WI38 (cell line): ENCODE measurements around the gene ARFIP1.
"Not testable (repeated sequence)": the region's sequence is repeated elsewhere in the genome, so short reads cannot be mapped to it uniquely, and the experiment has no call there.

ENCODE experiments used
- H3K4me3 ChIP-seq: 2 replicates; pipeline ENCODE4 v1.5.1; 2011; ENCODE audit warnings: low read depth, mild to moderate bottlenecking, control low read depth, low read length
- TF ChIP-seq, protein P1 (sequence below): IDR thresholded peaks from 2 replicates; pipeline ENCODE4 v1.5.1; 2012; ENCODE audit warnings: low read depth, mild to moderate bottlenecking, control low read depth, low read length

Gene ARFIP1

GRCh38 chr4:152860046-152860445, 80.3 kb downstream of the ARFIP1 start:
- no peak overlapping the region for H3K4me3 ChIP-seq
- TF ChIP-seq, protein P1, sequence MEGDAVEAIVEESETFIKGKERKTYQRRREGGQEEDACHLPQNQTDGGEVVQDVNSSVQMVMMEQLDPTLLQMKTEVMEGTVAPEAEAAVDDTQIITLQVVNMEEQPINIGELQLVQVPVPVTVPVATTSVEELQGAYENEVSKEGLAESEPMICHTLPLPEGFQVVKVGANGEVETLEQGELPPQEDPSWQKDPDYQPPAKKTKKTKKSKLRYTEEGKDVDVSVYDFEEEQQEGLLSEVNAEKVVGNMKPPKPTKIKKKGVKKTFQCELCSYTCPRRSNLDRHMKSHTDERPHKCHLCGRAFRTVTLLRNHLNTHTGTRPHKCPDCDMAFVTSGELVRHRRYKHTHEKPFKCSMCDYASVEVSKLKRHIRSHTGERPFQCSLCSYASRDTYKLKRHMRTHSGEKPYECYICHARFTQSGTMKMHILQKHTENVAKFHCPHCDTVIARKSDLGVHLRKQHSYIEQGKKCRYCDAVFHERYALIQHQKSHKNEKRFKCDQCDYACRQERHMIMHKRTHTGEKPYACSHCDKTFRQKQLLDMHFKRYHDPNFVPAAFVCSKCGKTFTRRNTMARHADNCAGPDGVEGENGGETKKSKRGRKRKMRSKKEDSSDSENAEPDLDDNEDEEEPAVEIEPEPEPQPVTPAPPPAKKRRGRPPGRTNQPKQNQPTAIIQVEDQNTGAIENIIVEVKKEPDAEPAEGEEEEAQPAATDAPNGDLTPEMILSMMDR = no peak

DNA sequence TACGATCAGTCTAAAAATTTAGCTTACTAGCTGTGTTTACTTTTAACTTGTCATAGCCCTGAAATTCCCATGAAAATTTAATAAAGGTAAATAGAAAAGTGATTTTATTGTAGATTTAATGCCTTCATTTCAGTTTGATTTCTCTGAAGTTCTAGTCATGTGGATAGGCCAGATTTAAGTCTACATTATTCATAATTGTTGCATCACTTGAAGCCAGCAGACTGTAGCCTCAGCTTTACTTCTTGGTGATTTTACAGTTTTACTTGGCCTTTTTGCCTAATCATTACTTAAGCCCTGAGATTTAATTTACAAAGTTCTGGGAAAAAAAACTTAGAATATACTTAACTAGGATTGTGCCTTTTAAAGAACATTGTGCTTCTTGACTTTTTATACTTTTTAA, 82.9 kb downstream of the ARFIP1 start:
- H3K4me3 ChIP-seq = no peak overlapping the region
- TF ChIP-seq, protein P1 = no peak

DNA sequence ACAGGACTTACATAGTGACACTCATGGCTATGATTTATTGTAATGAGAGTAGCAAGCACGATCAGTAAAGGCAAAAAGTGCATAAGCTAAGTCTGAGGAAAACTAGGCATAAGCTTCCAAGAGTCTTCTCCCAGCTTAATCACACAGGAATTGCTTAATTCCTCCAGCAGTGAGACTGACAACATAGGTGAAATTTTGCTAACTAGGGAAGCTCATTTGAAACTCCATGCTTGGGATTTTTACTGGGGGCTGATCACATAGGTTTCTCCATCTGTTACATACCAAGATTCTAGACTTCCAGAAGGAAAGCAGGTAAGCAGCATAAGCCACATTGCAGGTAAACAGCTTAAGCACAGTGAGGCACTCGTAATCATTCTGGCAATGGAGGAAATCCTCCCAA, 84.6 kb downstream of the ARFIP1 start:
- TF ChIP-seq, protein P1 = no peak
- no peak overlapping the region for H3K4me3 ChIP-seq

- not testable (repeated sequence) for H3K4me3 ChIP-seq
Measured at GRCh38 chr4:152866432-152866993, 86.8 kb downstream of the ARFIP1 start.

DNA sequence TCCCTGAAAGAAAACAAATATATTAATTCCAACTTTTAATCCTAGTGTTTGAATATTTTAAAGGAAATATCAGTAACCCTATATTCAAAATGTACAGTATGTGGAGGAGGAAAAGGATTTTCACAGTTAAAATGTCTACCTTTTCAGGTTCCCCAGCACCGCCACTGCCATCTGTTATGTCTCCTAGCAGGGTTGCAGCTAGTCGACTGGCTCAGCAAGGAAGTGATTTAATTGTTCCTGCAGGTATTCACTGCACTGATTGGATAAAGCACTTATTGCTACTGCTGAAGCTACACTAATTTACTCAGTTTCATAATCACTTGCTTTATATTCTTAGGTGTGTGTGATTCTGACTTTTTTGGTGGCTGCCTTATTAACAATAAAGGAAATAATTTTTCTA, 90.9 kb downstream of the ARFIP1 start:
- TF ChIP-seq, protein P1 = no peak
- no peak overlapping the region for H3K4me3 ChIP-seq

DNA sequence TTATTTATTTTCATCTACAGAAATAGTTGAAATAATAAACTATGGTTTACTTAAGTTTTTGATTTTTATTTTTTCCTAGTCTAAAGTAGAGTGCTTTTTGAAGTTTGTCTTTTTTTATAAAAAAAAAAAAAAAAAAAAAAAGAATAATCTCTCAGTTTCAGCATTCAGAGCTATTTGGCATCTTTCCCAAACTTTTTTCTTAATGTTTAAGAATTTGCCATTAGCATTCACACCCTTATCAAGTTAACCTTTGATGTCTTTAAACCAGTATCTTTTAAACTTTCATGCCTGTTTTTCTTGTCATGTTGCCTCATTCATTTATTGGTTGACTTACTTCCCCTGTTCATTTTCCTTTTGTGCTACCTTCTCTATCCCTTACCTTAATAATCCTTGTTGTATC, 95.5 kb downstream of the ARFIP1 start:
- TF ChIP-seq, protein P1 = no peak

GRCh38 chr4:152877868-152878267, 98.1 kb downstream of the ARFIP1 start:
- TF ChIP-seq, protein P1 = no peak
- H3K4me3 ChIP-seq = no peak overlapping the region

More for the DNA sequence above, 95.5 kb downstream of the ARFIP1 start:
- H3K4me3 ChIP-seq = no peak overlapping the region

- TF ChIP-seq, protein P1 = no peak
Measured at GRCh38 chr4:152880263-152880662, 100.5 kb downstream of the ARFIP1 start.

More at GRCh38 chr4:152880263-152880662, 100.5 kb downstream of the ARFIP1 start:
- H3K4me3 ChIP-seq = no peak overlapping the region
